HG02884 (cell line): ENCODE results near the gene TBC1D8.

Experiments
- ATAC-seq: cut with Tn5 transposase; IDR thresholded peaks from one replicate; pipeline ENCODE4 v1.9.1; 2021; ENCODE audit warnings: mild to moderate bottlenecking, moderate library complexity; ENCODE audit not compliant: unreplicated experiment

TBC1D8 gene

DNA sequence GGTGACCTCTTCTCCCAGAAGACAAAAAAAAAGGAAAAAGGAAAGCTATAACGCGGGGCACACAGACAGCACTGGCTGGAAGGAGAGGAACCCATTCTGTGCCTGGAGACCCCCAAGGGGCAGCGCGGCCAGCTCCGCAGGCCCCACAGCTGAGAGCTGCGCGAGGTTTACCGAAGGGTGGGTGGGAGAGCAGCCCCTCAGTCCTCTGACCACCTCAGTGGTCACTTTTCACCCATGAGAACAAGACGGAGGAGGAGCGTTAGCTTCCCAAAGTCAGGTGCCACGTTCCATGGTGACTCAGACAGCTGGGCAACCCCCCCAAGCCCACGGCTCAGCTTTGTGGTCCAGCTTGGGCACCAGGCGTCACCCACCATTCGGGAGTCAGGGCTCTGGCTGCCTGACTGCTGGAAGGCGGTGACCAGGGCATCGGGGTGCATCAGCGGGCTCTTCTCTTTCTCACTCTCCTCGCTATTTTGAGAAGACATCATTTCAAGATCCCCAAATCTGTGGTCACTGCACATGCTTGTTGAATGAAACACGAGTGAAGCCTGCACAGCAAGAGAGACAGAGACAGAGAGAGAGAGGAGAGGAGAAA, 113.9 kb downstream of the TBC1D8 start:
- no peak for ATAC-seq

DNA sequence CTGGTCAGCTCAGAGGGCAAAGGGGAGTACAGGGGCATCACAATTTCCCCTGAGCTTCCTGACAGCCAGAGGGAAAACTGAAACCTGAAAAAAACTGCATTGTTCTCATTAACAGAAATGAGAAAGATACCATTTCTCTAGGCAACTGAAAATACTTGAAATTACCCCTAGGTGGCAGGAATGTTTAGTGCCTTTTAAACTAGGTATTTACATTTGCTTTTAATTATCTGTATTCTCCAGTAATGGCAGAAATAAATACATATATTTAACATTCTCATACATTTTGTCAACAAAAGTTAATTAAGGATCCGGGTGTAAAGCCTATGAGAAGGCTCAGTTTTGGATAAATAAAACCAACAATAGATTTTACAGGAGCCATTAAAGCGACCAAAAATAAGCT, 114.6 kb downstream of the TBC1D8 start:
- no peak for ATAC-seq

DNA sequence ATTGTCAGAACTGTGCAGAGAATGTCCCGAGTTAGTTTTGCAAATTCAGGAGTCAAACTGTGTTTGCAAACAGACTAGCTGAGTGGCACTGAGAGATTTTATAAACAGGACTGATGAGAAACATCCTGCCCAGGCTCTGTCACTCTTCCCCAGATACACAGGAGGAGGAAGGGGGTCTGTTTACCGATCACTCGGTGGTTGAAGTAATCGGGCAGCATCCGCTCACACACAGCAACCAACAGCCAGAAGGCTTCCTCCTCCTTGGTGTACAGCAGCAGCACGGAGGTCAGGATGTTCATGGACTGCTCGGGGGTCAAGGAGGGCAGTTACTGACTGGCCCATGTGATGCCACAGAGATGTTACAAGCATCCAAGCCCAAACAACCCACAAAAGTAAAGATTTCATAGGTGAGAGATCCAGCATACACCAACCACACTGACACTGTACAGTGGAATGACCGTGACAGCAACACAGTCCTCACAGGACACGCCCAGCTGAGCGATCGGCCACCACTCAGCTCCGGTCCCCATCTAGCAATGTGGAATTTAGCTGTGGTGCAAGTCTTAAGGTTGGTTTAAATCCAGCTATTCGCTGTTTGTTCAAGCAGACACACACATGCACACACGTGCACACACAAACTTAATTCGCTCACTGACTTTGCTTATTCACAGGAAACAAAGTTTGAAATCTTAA, 119.0 kb downstream of the TBC1D8 start:
- ATAC-seq = no peak

DNA sequence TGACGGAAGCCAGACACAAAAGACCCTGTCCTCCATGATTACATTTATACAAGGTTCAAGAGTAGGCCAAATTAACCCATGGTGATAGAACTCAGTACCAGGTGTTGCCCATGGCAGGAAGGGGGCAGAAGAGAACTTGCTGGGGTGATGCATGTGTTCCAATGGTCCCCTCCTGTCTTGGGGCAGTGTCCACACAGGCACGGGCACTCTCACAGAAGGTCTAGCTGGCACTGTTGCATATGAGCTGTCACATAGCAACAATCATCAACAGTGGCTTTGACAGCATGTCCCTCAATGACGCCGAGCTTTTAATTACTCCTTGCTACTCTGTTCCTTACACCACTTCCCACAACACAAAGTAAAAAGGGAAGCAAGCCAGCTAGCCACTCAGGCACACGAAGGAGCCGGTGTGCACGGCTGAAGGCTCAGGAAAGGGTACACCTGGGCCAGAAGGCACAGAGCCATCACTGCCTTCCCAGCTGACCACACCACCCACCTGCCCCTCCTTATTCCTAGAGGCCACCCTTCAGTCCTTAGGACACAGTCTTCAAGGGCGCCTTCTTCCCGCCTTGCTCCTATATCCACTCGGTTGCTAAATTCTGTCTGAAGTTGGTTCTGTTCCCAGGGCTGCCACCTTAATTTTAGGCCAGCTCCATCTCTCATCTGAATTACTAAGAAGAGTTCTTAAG, 120.2 kb downstream of the TBC1D8 start:
- no peak for ATAC-seq

DNA sequence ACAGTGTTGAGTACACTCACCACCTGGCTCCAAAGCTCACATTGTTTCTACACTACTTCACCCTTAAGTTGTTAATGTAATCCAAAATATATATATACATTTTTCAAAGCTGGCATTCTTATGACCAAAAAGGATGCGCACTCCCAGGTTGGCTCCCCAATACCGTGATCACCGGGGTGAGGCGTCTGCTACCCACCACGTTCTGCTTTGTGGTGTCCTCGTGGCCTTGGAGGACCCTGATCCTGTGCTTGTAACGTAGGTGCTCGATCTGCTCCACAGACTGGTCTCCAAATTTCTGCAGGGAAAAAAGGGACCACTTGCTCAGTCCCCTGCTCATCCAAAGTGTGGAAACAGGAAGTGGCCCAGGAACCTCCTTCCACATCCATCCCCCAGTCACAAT, 123.3 kb downstream of the TBC1D8 start:
- no peak for ATAC-seq

DNA sequence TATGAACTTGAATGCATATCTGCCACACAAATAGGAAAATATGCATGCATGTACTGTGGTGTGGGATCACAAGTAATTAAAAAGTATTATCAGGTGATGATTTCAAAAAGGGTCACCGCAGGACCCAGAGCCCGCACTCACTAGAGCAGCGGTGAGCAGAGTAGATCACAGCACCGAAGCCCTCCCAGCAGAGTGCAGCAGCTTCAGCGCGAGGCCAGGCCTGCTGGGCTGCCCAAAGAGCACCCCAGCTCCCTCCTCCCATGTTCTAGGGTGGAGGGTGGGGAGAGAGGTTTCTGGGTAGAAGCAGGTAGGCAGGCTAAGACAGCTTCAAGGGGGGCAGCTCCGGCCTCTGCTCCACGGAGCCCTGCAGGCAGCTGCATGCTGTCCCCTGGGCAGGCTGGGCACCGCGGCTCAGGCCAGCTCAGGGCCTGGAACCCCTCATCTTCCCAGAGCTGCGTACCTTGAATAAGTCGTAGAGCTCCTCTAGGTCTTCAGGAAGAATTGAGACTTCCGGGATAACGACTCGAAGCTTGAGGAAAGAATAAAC, 124.2 kb downstream of the TBC1D8 start:
- no peak for ATAC-seq

DNA sequence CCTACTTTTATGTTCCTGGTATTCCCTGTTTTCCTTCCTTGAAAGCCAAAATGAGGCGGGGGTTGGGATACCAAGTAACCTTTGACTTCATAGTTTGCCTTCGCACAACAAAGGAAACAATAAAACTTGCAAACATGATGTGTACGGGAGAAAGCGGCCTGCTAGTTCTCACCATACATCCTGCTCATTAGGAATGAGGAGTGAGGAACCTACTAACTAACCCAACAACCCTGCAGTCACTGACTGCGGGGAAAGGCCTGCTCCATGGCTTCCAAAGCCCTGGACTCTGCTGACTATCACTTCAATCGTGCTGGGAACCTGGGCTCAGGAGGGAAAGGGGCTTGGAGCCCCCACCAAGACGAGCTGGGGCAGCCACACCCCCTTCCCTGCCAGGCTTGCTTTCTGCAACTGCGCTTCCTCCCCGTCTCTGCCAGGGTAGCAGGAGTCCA, 124.9 kb downstream of the TBC1D8 start:
- no peak for ATAC-seq

DNA sequence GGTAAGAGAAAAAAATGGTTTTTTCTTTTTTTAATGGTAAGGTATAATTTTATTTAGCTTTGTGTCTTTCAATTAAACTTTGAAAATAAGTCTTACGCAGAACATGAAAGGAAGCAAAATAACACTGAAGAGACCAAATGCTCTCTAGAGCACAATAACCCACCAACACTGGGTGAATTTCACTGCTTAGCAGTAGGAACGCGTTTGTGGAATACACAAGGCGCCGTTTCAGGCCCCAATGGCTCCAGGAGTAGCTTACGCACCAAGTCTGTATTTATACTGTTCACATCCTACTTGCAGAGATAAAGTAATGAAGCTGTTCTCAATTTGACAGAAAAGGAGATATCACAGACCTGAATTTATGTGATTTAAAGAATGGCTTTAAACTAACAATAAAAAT, 125.6 kb downstream of the TBC1D8 start:
- ATAC-seq = no peak

DNA sequence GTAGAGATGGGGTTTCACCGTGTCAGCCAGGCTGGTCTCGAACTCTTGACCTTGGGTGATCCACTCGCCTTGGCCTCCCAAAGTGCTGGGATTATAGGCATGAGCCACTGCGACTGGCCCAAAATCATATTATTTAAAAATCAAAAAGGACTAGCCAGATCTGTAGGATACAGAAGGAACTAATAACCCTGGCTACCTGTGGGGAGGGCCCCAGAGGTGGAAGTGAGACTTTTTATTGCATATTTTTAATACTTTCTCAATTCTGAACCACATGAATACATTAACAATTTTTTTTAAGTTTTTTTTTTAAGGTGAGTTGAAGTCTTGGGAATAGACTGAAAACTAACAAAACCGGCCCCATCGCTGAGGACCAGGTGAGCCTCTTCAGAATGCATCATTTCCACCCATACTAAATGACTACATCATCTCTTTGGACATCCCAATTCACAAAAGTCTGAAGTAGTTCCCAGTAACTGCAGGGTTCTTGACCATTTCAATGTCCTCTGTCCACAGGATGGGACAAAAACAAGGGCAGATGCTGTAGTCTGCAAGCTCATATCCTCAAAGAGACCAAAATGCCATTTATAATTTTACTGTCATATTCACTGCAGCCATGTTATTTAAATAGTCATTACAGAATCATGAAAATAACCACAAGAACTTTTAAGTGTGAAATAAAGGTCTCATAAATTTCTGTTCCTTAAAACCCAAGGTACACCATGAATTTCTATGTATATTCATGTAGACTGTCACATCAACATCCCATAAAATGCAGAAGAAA, 127.7 kb downstream of the TBC1D8 start:
- no peak for ATAC-seq

DNA sequence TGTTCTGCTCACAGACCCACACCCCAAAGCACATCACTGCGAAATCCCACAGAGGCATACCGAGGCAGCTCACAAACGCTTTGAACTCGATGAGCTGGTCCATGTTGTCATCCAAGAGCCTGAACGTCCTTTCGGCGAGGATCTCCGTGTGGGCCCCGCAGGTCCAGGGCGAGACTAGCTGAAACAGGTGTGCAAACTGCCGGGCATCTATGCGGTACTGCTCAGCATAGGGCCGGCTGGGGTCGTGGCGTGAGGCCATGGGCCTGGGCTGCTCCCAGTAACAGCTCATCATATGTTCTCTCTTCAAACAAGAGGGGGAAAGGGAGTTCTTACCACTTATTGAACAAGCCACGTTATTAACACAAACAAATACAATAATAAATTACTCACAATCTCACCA, 129.0 kb downstream of the TBC1D8 start:
- no peak for ATAC-seq

DNA sequence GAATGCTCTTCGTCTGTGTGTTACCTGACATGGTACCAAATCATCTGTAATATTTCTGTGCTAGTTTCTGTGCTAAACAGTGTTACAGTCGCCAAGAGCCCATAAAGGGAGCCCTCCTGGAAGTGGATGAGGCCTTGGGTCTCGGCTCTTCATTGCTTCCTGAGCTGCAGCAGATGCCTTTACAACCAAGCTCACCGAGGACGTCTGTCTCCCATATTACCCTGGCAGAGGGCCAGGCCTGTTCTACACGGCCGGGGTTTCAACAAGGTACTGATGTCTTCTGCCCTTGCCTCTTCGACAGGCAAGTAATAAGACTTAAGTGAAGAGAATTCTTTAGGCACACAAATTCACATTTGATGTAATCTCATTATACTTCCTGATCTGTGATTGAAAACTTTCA, 132.2 kb downstream of the TBC1D8 start:
- no peak for ATAC-seq

DNA sequence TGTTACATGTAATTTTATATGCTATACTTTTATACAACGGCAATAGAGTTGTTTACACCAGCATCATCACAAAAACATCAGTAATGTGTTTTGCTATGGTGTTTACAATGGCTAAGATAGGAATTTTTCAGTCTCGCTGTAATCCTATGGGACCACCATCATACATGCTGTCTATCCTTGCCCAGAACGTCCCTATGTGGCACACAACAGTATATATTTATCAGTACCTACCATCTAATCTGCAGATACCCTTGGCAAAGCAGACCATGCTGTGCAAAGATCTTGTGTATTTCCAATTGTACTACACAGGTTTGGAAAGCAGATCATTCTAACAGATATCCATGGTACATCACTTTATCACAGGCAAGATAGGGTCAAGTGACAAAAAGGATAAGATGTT, 133.8 kb downstream of the TBC1D8 start:
- no peak for ATAC-seq

DNA sequence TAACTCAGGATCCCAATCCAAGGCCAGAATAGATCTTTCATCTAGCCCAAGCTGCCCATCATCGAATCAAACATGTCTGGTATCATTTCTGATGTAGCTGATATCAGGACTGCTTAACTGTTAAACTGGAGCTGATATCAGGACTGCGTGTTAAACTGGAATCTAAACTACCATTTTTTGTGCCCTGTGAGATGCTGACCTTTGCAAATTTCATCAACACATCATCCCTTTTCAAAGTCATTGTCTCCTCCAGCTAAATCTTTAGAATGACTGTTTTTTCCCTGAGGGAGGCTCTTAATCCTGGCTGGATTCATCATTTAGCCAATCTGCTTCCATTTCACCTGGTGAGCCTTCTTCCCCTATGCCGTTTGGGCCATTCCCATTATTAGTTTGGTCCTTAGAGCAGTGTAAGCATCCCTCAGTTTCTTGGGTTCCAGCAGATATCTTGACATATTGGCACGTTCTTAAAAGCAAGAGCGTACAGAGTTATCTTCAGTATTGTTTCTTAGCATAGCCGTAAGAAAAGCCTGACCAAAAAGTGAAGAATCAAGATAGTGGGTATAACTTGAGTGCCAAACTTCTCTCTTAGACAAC, 136.8 kb downstream of the TBC1D8 start:
- ATAC-seq = no peak

DNA sequence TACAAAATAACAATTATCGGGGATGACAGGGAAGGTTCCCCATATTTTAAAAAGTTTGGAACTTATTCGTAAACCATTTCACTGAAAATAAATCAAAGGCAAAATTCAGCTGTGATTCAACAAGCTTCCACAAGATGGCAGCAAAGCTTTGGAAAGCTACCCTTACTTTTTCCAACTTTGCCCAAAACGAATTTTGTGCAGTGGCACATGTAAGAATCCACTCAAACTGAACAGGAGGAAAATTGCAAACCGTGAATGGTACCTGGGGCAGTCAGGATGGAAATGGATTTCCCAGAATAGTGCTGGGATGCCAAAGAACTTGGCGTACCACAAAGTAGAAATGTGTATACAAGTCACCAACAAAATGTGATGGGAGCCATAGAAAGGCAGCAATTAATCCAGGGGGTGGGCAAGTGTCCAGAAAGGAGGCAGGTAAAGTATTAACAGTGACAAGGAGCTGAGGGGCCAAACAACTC, 138.4 kb downstream of the TBC1D8 start:
- no peak for ATAC-seq

DNA sequence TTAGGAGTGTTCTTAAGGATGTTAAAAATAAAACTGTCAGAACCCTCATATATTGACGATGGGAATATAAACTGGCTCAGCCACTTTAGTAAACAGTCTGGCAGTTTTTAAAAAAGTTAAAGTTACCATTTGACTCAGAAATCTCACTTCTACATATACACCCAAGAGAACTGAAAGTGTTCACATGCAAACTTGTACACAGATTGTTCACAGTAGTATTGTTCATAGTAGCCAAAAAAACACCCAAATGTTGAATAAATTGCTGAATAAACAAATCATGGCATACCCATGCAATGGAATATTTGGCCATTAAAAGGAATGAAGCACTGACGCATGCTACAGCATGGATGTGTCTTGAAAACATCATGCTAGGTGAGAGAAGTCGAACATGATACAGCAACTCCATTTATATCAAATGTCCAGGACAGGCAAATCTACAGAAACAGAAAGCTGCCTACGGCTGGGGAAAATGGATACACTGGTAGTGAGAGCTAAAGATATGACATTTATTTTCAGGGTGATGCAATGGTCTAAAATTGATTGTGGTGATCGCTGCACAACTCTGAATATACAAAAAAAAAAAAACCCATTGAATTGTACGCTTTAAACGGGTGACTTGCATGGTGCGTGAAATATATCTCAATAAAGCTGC, 139.0 kb downstream of the TBC1D8 start:
- ATAC-seq = peak; percentile 96

DNA sequence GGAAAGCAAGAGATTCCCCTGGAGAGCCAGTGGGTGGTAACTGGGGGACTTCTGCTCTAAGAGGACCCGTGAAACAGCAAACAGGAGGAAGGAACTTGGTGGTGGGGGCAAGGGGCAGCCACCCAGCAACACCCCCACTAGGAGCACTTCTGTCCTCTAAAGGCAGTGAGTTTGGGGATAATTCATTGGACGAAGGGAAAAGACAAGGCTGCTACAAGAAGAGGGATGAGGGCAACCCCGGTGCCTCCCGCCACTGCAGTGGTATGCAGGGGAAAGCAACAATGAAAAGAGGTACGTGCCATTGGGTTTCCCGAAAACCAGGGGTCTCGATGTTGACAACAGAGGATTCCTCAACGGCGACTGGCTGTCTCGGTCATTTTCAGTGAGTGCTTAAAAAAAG, 140.0 kb downstream of the TBC1D8 start:
- no peak for ATAC-seq

DNA sequence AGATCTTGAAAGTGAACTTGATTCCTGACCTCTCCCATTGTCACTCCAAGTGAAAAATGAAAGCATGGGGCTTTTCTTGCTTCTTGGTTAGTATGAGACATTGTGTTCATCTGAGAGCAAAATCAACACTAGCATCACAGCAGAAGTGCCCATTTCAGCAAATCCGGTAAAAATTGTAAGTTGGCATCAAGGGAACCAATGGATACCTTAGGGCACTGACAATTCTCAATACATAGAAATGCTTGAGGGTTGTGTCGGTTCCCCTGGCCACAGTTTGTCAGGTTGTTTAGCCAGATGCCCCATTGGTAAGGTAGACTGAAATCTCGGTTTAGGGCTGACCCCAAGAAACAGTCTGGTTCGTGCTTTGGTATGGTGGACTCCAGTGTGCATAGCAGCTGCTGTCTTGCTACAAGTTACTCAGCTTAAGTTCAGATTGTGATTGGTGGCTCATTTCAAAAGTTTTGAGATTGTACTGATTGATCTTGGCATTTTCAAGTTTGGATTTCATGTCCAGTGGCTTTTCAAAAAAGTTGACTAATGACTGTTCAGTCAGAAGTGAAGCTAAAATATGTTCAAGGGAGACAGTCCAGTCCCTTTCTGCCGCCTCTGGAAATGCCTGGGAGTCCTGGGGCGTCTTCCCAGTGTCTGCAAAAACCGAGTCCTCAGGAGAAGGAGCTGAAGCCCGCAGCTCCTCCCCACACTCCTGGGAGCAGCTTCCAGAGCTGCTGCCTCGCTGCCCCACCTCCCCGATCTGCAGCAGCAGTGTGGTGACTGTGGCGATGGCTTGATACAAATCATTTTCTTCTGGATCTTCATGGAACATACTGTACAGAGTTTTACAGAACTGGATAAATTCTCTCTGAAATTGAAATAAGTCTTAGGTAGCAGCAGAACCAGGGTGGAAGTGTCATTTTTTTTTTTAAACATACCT, 143.5 kb downstream of the TBC1D8 start:
- ATAC-seq = no peak

DNA sequence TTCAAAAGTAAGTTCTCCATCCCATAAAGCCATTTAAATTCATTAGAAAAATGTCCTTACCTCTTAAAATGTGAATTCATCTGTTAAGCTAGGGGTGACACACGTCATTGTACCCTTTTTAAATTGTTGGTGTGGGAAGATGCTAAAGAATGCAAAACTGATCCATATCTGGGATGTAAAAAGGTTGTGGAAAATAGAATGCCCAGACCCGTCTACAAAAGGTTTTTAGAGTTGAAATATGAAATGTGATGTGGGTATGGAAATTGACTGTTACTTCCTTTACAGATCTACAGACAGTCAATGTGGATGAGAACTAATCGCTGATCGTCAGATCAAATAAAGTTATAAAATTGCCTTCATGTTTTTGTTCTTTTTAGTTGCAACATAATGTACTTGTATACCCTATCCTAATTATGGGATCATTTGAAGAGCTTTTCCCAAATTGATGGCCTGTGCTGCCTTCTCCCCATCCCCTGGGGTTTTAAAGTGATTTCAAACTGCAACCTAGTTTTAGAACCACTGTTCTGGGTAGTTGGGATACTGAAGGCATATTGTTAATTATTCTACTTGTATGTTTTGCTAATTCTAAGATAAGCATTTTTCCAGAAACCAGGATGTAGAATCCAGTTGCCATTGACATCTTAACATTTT, 145.0 kb downstream of the TBC1D8 start:
- no peak for ATAC-seq
